NB4 (cell line): ENCODE measurements around the gene PPFIA1.
"Not testable (repeated sequence)": the region's sequence is repeated elsewhere in the genome, so short reads cannot be mapped to it uniquely, and the experiment has no call there.

Source experiments
- DNase-seq: peaks from one replicate; pipeline ENCODE4 v3.0.0; 2010; ENCODE audit warnings: low read depth
- H3K4me3 ChIP-seq: one replicate; pipeline ENCODE4 v1.5.1; 2011; ENCODE audit warnings: mild to moderate bottlenecking, low read depth, low read length, moderate library complexity
- CTCF ChIP-seq: IDR thresholded peaks from one replicate; pipeline ENCODE4 v1.5.1; 2012; ENCODE audit warnings: low read depth, low read length
- MAX ChIP-seq: IDR thresholded peaks from 2 replicates; pipeline ENCODE4 v1.6.1; 2011; ENCODE audit warnings: low read depth, low read length
- MYC ChIP-seq: IDR thresholded peaks from 2 replicates; pipeline ENCODE4 v1.6.1; 2011; ENCODE audit warnings: low read depth, low read length
- POLR2A ChIP-seq: IDR thresholded peaks from 2 replicates; pipeline ENCODE4 v1.6.1; 2011; ENCODE audit warnings: mild to moderate bottlenecking; ENCODE audit not compliant: insufficient read length; ENCODE audit errors: extremely low read depth

The PPFIA1 gene

GRCh38 chr11:70404244-70404643, 133.8 kb downstream of the PPFIA1 start:
- TF ChIP-seq POLR2A (no peak), MYC (no peak), MAX (no peak), CTCF (no peak)
- no peak for DNase-seq
- H3K4me3 ChIP-seq, result no peak overlapping the region

GRCh38 chr11:70405679-70406395, 135.3 kb downstream of the PPFIA1 start:
- TF ChIP-seq POLR2A (no peak), CTCF (no peak), MAX (no peak), MYC (no peak)
- no peak overlapping the region for H3K4me3 ChIP-seq
- DNase-seq, result no peak

GRCh38 chr11:70407121-70407520, 136.6 kb downstream of the PPFIA1 start:
- no peak overlapping the region for H3K4me3 ChIP-seq
- DNase-seq, result no peak
- TF ChIP-seq MYC (no peak), POLR2A (no peak), MAX (no peak), CTCF (no peak)

GRCh38 chr11:70407814-70408213, 137.3 kb downstream of the PPFIA1 start:
- TF ChIP-seq MYC (no peak), MAX (no peak), POLR2A (no peak), CTCF (no peak)
- DNase-seq, result no peak
- no peak overlapping the region for H3K4me3 ChIP-seq

- H3K4me3 ChIP-seq, result not testable (repeated sequence)
- DNase-seq, result peak; percentile 42
These were observed 137.8 kb downstream of the PPFIA1 start for GRCh38 chr11:70408326-70408725.

GRCh38 chr11:70409437-70409836, 138.9 kb downstream of the PPFIA1 start:
- TF ChIP-seq MAX (no peak), POLR2A (no peak), MYC (no peak), CTCF (no peak)
- no peak overlapping the region for H3K4me3 ChIP-seq
- DNase-seq, result no peak
